ENCODE data around the gene SDHB.
A peak's percentile ranks its signal among the peaks of the same experiment; 100 is the strongest.

The SDHB gene

DNA sequence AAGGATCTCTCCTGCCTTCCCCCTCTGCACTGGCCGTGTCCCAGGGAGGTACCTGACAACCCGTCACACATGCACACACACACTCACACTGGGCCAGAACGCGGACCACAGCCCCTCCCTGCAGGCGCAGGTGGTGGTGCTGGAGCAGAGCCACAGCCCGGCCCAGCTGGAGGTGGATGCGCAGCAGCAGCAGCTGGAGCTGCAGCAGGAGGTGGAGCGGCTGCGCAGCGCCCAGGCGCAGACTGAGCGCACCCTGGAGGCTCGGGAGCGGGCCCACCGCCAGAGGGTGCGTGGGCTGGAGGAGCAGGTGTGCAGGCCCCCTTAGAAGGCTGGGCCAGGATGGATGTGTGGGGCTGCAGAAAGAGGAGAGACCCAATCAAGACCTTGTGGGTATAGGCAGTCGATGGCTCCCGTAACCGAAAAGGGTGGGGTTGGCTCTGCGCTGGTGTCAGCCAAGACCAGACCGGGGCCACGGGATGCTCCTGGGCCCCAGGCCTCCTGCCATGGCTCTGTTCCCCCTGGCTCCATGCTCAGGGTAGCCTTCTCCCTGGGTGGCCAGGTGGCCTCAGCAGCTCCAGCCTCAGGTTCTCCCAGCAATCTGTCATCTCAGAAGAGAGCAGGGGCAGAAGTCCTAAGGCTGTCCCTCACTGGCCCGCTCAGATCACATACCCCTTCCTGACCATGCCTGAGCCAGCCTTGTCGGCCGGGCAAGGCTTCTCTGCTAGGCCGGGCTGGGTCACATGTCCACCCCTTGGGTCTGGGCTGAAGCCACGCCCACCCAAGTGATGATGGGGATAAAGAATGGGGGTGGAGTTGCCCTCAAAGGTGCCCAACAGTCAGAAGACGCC, 82.3 kb downstream of the SDHB start:
- Mint-ChIP-seq H3K4me1 (peaks cover 43% of the 10 kb centered on the region), H3K27ac (peak overlapping the region; percentile 94), H3K9me3 (no peaks in the 10 kb centered on the region), H3K4me3 (no peak overlapping the region), H3K27me3 (ENCODE audit: low read depth, poor library complexity) (no peaks in the 10 kb centered on the region), H3K36me3 (ENCODE audit: low read depth) (peaks cover 10% of the 10 kb centered on the region)
- DNase-seq: peak; percentile 45
- TF ChIP-seq CTCF (IDR thresholded peaks at IDR 0.05): no peak

DNA sequence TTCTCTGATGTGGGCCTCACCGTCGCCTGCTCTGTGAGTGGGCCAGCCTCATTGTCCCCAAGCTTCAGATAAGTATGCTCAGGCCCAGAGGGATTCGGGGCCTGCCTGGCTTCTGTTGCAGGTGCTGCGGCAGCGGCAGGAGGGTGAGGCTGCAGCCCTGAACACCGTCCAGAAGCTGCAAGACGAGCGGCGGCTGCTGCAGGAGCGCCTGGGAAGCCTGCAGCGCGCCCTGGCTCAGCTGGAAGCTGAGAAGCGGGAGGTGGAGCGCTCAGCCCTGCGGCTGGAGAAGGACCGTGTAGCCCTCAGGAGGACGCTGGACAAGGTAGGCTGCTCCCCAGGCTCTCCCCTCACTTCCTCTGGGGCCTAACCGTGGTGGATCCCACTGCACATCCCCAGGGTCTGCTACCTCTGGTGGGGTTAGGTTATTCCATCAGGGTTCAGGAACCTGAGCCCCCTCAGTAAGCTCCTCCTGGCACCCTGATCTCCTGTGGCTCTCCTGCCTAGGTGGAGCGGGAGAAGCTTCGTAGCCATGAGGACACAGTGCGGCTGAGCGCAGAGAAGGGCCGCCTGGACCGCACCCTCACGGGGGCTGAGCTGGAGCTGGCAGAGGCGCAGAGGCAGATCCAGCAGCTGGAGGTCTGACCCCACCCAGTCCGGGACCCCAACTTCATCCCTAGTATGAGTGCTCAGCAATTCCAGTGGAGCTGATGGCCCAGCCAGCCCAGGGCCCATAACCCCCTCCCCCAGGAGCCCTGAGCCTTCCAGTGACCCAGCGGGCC, 83.5 kb downstream of the SDHB start:
- peak overlapping the region; percentile 81 for H3K27ac Mint-ChIP-seq
- H3K4me1 Mint-ChIP-seq: peaks cover 40% of the 10 kb centered on the region
- H3K36me3 Mint-ChIP-seq (ENCODE audit: low read depth): peaks cover 18% of the 10 kb centered on the region

DNA sequence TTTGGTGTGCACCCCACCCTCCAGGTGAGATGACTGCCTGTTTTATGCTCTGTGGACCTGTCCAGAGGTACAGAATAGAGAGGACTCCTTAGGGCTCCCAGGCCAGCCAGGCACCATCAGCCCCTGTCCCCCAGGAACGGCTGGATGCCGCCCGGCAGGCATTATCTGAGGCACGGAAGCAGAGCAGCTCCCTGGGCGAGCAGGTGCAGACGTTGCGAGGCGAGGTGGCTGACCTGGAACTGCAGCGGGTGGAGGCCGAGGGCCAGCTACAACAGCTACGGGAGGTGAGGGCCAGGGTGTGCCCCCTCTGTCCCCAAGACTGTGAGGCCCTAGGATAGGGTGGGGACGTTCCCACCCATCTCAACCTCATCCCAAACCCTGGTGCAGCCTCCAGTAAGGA, 84.2 kb downstream of the SDHB start:
- Mint-ChIP-seq H3K4me1 (peaks cover 40% of the 10 kb centered on the region), H3K9me3 (no peaks in the 10 kb centered on the region), H3K27ac (peak overlapping the region; percentile 48), H3K4me3 (no peak overlapping the region), H3K36me3 (ENCODE audit: low read depth) (peaks cover 22% of the 10 kb centered on the region), H3K27me3 (ENCODE audit: low read depth, poor library complexity) (no peaks in the 10 kb centered on the region)
- TF ChIP-seq CTCF (IDR thresholded peaks at IDR 0.05): no peak
- no peak for DNase-seq

More for the DNA sequence above, 83.5 kb downstream of the SDHB start:
- no peak overlapping the region for H3K4me3 Mint-ChIP-seq
- DNase-seq: no peak
- H3K9me3 Mint-ChIP-seq: no peaks in the 10 kb centered on the region
- no peaks in the 10 kb centered on the region for H3K27me3 Mint-ChIP-seq (ENCODE audit: low read depth, poor library complexity)
- TF ChIP-seq CTCF (IDR thresholded peaks at IDR 0.05): no peak

DNA sequence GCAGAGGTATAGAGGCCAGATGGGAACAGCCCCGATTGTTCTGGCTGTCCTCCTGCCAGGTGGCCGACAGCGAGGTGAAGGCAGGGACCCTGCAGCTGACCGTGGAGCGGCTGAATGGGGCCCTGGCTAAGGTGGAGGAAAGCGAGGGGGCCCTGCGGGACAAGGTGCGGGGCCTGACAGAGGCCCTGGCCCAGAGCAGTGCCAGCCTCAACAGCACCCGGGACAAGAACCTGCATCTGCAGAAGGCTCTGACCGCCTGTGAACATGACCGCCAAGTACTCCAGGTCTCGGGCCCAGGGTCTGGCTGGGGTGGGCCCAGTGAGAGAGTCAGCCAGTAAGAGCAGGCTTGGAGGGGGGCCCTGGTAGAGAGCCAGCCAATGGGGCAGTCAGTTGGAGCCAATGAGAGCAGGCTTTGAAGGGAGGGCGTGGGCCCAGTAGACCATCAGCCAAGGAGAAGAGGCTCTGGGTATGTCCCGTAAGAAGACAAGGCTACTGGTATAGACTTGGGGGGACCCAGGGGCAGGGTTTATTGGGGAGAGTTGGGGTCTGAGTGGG, 84.7 kb downstream of the SDHB start:
- peak overlapping the region; percentile 48 for H3K27ac Mint-ChIP-seq
- no peak overlapping the region for H3K4me3 Mint-ChIP-seq
- no peaks in the 10 kb centered on the region for H3K9me3 Mint-ChIP-seq
- H3K36me3 Mint-ChIP-seq (ENCODE audit: low read depth): peaks cover 22% of the 10 kb centered on the region
- no peak for TF ChIP-seq CTCF (IDR thresholded peaks at IDR 0.05)
- peaks cover 40% of the 10 kb centered on the region for H3K4me1 Mint-ChIP-seq
- no peaks in the 10 kb centered on the region for H3K27me3 Mint-ChIP-seq (ENCODE audit: low read depth, poor library complexity)
- DNase-seq: no peak

All from nephron progenitor cell (in vitro differentiated cells).